ENCODE measurements around the gene RTKN. TPM values are rescaled to one million over a fixed set of nuclear protein-coding genes. Genes with fewer than 3 reads are reported as not detected.

The RTKN gene
- total and polyA plus RNA-seq, 9 of the 15 experiments (the other 6 are each of a cell fraction or from before 2014, with no cell fraction given): 0.14 to 6.9 (median 3.6) TPM

- TF ChIP-seq SIN3B (IDR thresholded peaks at IDR 0.05; ENCODE audit: low read depth): peak; percentile 98
- peak; percentile 74 for TF ChIP-seq NCOA1 (IDR thresholded peaks at IDR 0.05; ENCODE audit: low read depth)
- TF ChIP-seq RFX5 (IDR thresholded peaks at IDR 0.05; ENCODE audit: low read depth, low read length): no peak
- peak; percentile 100 for TF ChIP-seq GABPB1 (CRISPR knock-in tag; IDR thresholded peaks at IDR 0.05)
- peak; percentile 100 for TF ChIP-seq GABPA (tag; conservative IDR thresholded peaks at IDR 0.05; ENCODE audit: low read depth)
- peak; percentile 75 for TF ChIP-seq CREB1 (IDR thresholded peaks at IDR 0.05)
- TF ChIP-seq CREB1 (CRISPR knock-in tag; IDR thresholded peaks at IDR 0.05): peak; percentile 81
- no peak for TF ChIP-seq ZNF232 (CRISPR knock-in tag; IDR thresholded peaks at IDR 0.05)
- 0 out of 2 replicates have a peak, but pooled peaks have one; percentile 4 for TF ChIP-seq ZNF384 (IDR thresholded peaks at IDR 0.05; ENCODE audit: low read depth, low read length)
- no peak for TF ChIP-seq GTF2B (IDR thresholded peaks at IDR 0.05; ENCODE audit: extremely low read depth, insufficient read length)
- peak; percentile 80; the same call in 1 of the 2 replicates for TF ChIP-seq RNF219 (CRISPR knock-in tag; IDR thresholded peaks at IDR 0.05)
- TF ChIP-seq, protein P1, sequence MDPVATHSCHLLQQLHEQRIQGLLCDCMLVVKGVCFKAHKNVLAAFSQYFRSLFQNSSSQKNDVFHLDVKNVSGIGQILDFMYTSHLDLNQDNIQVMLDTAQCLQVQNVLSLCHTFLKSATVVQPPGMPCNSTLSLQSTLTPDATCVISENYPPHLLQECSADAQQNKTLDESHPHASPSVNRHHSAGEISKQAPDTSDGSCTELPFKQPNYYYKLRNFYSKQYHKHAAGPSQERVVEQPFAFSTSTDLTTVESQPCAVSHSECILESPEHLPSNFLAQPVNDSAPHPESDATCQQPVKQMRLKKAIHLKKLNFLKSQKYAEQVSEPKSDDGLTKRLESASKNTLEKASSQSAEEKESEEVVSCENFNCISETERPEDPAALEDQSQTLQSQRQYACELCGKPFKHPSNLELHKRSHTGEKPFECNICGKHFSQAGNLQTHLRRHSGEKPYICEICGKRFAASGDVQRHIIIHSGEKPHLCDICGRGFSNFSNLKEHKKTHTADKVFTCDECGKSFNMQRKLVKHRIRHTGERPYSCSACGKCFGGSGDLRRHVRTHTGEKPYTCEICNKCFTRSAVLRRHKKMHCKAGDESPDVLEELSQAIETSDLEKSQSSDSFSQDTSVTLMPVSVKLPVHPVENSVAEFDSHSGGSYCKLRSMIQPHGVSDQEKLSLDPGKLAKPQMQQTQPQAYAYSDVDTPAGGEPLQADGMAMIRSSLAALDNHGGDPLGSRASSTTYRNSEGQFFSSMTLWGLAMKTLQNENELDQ (CRISPR knock-in tag; IDR thresholded peaks at IDR 0.05; ENCODE audit: borderline replicate concordance): 0 out of 2 replicates have a peak, but pooled peaks have one; percentile 30
- TF ChIP-seq SMARCC2 (IDR thresholded peaks at IDR 0.05; ENCODE audit: low read depth): no peak
- peak; percentile 73 to 95 (median 92) for TF ChIP-seq YY1 (IDR thresholded peaks at IDR 0.05; ENCODE audit: borderline replicate concordance in 1 of 3, control insufficient read depth in 1 of 3, extremely low read depth in 1 of 3, insufficient read depth in 3 of 3, insufficient read length in 1 of 3, insufficient replicate concordance in 2 of 3, low read depth in 1 of 3, low read length in 2 of 3)
- no peak for TF ChIP-seq SMARCA5 (IDR thresholded peaks at IDR 0.05)
- TF ChIP-seq, protein P2, sequence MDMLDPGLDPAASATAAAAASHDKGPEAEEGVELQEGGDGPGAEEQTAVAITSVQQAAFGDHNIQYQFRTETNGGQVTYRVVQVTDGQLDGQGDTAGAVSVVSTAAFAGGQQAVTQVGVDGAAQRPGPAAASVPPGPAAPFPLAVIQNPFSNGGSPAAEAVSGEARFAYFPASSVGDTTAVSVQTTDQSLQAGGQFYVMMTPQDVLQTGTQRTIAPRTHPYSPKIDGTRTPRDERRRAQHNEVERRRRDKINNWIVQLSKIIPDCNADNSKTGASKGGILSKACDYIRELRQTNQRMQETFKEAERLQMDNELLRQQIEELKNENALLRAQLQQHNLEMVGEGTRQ (CRISPR knock-in tag; IDR thresholded peaks at IDR 0.05): no peak
- TF ChIP-seq KAT7 (CRISPR knock-in tag; IDR thresholded peaks at IDR 0.05; ENCODE audit: borderline replicate concordance): no peak; the same call in 1 of the 2 replicates
- TF ChIP-seq MYNN (IDR thresholded peaks at IDR 0.05): peak; percentile 85
- no peak for TF ChIP-seq MYNN (CRISPR knock-in tag; IDR thresholded peaks at IDR 0.05)
- no peak for TF ChIP-seq ZNF699 (CRISPR knock-in tag; IDR thresholded peaks at IDR 0.05; ENCODE audit: insufficient replicate concordance)
- no peak for TF ChIP-seq NR1H2 (CRISPR knock-in tag; IDR thresholded peaks at IDR 0.05)
- no peak for TF ChIP-seq JUNB (CRISPR knock-in tag; conservative IDR thresholded peaks at IDR 0.05)
- peak; percentile 55 for TF ChIP-seq ATF7 (IDR thresholded peaks at IDR 0.05)
Measured at GRCh38 chr2:74472086-74472944, 30.6 kb upstream of the RTKN start, which contains the start of gene MRPL53 (continued).

Measured in K562 (cell line).